ENCODE data around the gene SIMC1. TPM values are rescaled to one million over a fixed set of nuclear protein-coding genes. Genes with fewer than 3 reads are reported as not detected.
"Not testable (repeated sequence)": the region's sequence is repeated elsewhere in the genome, so short reads cannot be mapped to it uniquely, and the experiment has no call there.

SIMC1 gene
- total and polyA plus RNA-seq, 8 donors = 6.1 to 58.3 (median 15.9) TPM

GRCh38 chr5:176198991-176199733, 39.1 kb upstream of the SIMC1 start:
- H3K27ac ChIP-seq = peak overlapping the region in 3 of 5 donors; percentile 8 to 56 (median 24)
- peak overlapping the region; percentile 39 to 48 (median 42) for H3K4me3 ChIP-seq
- WGBS, 5 donors = 2 to 5% (median 2%) methylated on average over 28 to 72 of the region's 72 CpGs
- H3K36me3 ChIP-seq; H3K9me3 ChIP-seq; intact Hi-C loops (cut with DNase I; ENCODE audit: low total_unique reads): not testable (repeated sequence)
- H3K27me3 ChIP-seq = peaks cover 0 to 48% (median 8%) of the 10 kb centered on the region in 3 donors
- DNase-seq = peak; percentile 44 to 53
- H3K4me1 ChIP-seq = peaks cover 0 to 38% (median 13%) of the 10 kb centered on the region in 4 donors

GRCh38 chr5:176199803-176200399, 38.3 kb upstream of the SIMC1 start:
- H3K9me3 ChIP-seq; H3K36me3 ChIP-seq; DNase-seq; H3K27ac ChIP-seq; intact Hi-C loops (cut with DNase I; ENCODE audit: low total_unique reads): not testable (repeated sequence)
- Histone ChIP-seq H3K4me3 (peak overlapping the region; percentile 39 to 48 (median 42)), H3K4me1 (peaks cover 0 to 33% (median 11%) of the 10 kb centered on the region in 4 donors), H3K27me3 (peaks cover 0 to 42% (median 6%) of the 10 kb centered on the region in 3 donors)
- 11 to 21% (median 15%) methylated on average over 6 to 9 of the region's 9 CpGs for WGBS, 5 donors

GRCh38 chr5:176201811-176202210, 36.4 kb upstream of the SIMC1 start:
- no peaks in the 10 kb centered on the region for H3K36me3 ChIP-seq
- H3K27ac ChIP-seq = no peak overlapping the region
- DNase-seq = no peak
- TF ChIP-seq CTCF (IDR thresholded peaks at IDR 0.05) (no peak), POLR2A (IDR thresholded peaks at IDR 0.05) (no peak), EP300 (IDR thresholded peaks at IDR 0.05) (no peak), POLR2AphosphoS5 (IDR thresholded peaks at IDR 0.05) (no peak)
- peaks cover 0 to 37% (median 6%) of the 10 kb centered on the region in 3 donors for H3K27me3 ChIP-seq
- 89 to 97% (median 95%) methylated on average over 8 of the region's 8 CpGs for WGBS, 5 donors
- H3K9me3 ChIP-seq = no peaks in the 10 kb centered on the region
- peaks cover 0 to 26% (median 8%) of the 10 kb centered on the region in 4 donors for H3K4me1 ChIP-seq
- no peak overlapping the region for H3K4me3 ChIP-seq
- intact Hi-C loops (cut with DNase I; ENCODE audit: low total_unique reads) = no loop called here

GRCh38 chr5:176203086-176203485, 35.1 kb upstream of the SIMC1 start:
- Histone ChIP-seq H3K27ac (no peak overlapping the region), H3K4me1 (peaks cover 0 to 16% (median 8%) of the 10 kb centered on the region in 4 donors), H3K9me3 (no peaks in the 10 kb centered on the region), H3K4me3 (no peak overlapping the region), H3K27me3 (peaks cover 0 to 27% (median 6%) of the 10 kb centered on the region in 3 donors), H3K36me3 (no peaks in the 10 kb centered on the region)
- WGBS, 5 donors = 74 to 80% (median 80%) methylated on average over 8 of the region's 8 CpGs
- intact Hi-C loops (cut with DNase I; ENCODE audit: low total_unique reads) = no loop called here
- DNase-seq = no peak
- TF ChIP-seq POLR2A (IDR thresholded peaks at IDR 0.05) (no peak), EP300 (IDR thresholded peaks at IDR 0.05) (no peak), POLR2AphosphoS5 (IDR thresholded peaks at IDR 0.05) (no peak)

GRCh38 chr5:176203535-176203934, 34.7 kb upstream of the SIMC1 start:
- H3K9me3 ChIP-seq; H3K27ac ChIP-seq; intact Hi-C loops (cut with DNase I; ENCODE audit: low total_unique reads); H3K36me3 ChIP-seq; H3K4me3 ChIP-seq; DNase-seq: not testable (repeated sequence)
- WGBS, 5 donors = 74 to 88% (median 86%) methylated on average over 10 of the region's 10 CpGs
- H3K27me3 ChIP-seq = peaks cover 0 to 25% (median 6%) of the 10 kb centered on the region in 3 donors
- peaks cover 0 to 16% (median 8%) of the 10 kb centered on the region in 4 donors for H3K4me1 ChIP-seq

- H3K9me3 ChIP-seq; DNase-seq; H3K36me3 ChIP-seq; H3K27me3 ChIP-seq; H3K27ac ChIP-seq; intact Hi-C loops (cut with DNase I; ENCODE audit: low total_unique reads); H3K4me3 ChIP-seq: not testable (repeated sequence)
- WGBS, 5 donors = 85 to 88% (median 86%) methylated on average over 16 to 23 of the region's 23 CpGs
- H3K4me1 ChIP-seq = peaks cover 0 to 14% (median 6%) of the 10 kb centered on the region in 4 donors
Observed at GRCh38 chr5:176214466-176215021, 23.7 kb upstream of the SIMC1 start.

GRCh38 chr5:176216393-176216916, 21.8 kb upstream of the SIMC1 start:
- WGBS, 5 donors = 27 to 45% (median 39%) methylated on average over 8 to 9 of the region's 9 CpGs
- H3K4me3 ChIP-seq = not testable (repeated sequence)
- peak overlapping the region; percentile 23 to 79 (median 46) for H3K27ac ChIP-seq

GRCh38 chr5:176217188-176217729, 21.0 kb upstream of the SIMC1 start:
- WGBS, 5 donors = 38 to 61% (median 53%) methylated on average over 4 to 5 of the region's 5 CpGs; no CpG with 5 or more reads in 1 of the 5 donors
- intact Hi-C loops (cut with DNase I; ENCODE audit: low total_unique reads); H3K4me3 ChIP-seq; H3K36me3 ChIP-seq; DNase-seq; H3K9me3 ChIP-seq; H3K27me3 ChIP-seq: not testable (repeated sequence)
- Histone ChIP-seq H3K27ac (peak overlapping the region in 1 of 5 donors; percentile 27), H3K4me1 (peaks cover 0 to 14% (median 6%) of the 10 kb centered on the region in 4 donors)

More at GRCh38 chr5:176216393-176216916, 21.8 kb upstream of the SIMC1 start:
- H3K36me3 ChIP-seq; intact Hi-C loops (cut with DNase I; ENCODE audit: low total_unique reads); H3K27me3 ChIP-seq; H3K9me3 ChIP-seq: not testable (repeated sequence)
- peaks cover 0 to 14% (median 6%) of the 10 kb centered on the region in 4 donors for H3K4me1 ChIP-seq
- peak; percentile 76 to 97 for DNase-seq

- Histone ChIP-seq H3K27ac (peak overlapping the region in 1 of 5 donors; percentile 27), H3K4me1 (peaks cover 0 to 14% (median 6%) of the 10 kb centered on the region in 4 donors)
- peak in 1 of 2 donors; percentile 20 for DNase-seq
- WGBS, 5 donors = 3 to 16% (median 10%) methylated on average over 2 of the region's 2 CpGs
- intact Hi-C loops (cut with DNase I; ENCODE audit: low total_unique reads); H3K9me3 ChIP-seq; H3K27me3 ChIP-seq; H3K4me3 ChIP-seq; H3K36me3 ChIP-seq: not testable (repeated sequence)
Observed at GRCh38 chr5:176217764-176218163, 20.5 kb upstream of the SIMC1 start.

Data from stomach (tissue), 9 donors.